WTC11 (cell line): ENCODE measurements around the gene STIM2. TPM values are rescaled to one million over a fixed set of nuclear protein-coding genes. Genes with fewer than 3 reads are reported as not detected.

Experiments used
- ATAC-seq: fragments of 200-7000 bp; cut with Tn5 transposase; 2 replicates; pipeline ENCODE4 v1.10.0; 2021; ENCODE audit warnings: mild to moderate bottlenecking, moderate library complexity
- CTCF ChIA-PET: fragments of 300-600 bp; sonication (Branson Sonifier 250); formaldehyde crosslinking; loops from one replicate; lab custom pipeline; 2021; ENCODE audit warnings: antibody characterized with exemption; lab: Charles Lee
- POLR2A ChIA-PET: fragments of 350-600 bp; sonication (Branson Sonifier 250); formaldehyde crosslinking; loops from one replicate; lab custom pipeline; 2021; ENCODE audit warnings: antibody characterized with exemption; lab: Charles Lee
- DNase-seq: peaks from one replicate; pipeline ENCODE4 v3.0.0; 2021; ENCODE audit warnings: low spot score
- H3K27ac Mint-ChIP-seq: 2 replicates; pipeline ENCODE4 v1.8.0; 2021; ENCODE audit warnings: mixed read lengths
- H3K27me3 Mint-ChIP-seq: 2 replicates; pipeline ENCODE4 v1.8.0; 2021; ENCODE audit warnings: low read depth, mild to moderate bottlenecking, moderate library complexity, mixed read lengths
- H3K36me3 Mint-ChIP-seq: 2 replicates; pipeline ENCODE4 v1.8.0; 2021; ENCODE audit warnings: mixed read lengths
- H3K4me1 Mint-ChIP-seq: 2 replicates; pipeline ENCODE4 v1.8.0; 2022; ENCODE audit warnings: mixed read lengths
- H3K4me3 Mint-ChIP-seq: 2 replicates; pipeline ENCODE4 v1.8.0; 2021; ENCODE audit warnings: mild to moderate bottlenecking, moderate library complexity, mixed read lengths
- H3K9me3 Mint-ChIP-seq: 2 replicates; pipeline ENCODE4 v1.8.0; 2021; ENCODE audit warnings: mixed read lengths
- CREB1 ChIP-seq: sonication (generic); formaldehyde crosslinking; IDR thresholded peaks from 2 replicates; pipeline ENCODE4 v1.8.0; 2023; ENCODE audit warnings: mild to moderate bottlenecking, missing genetic modification reagents
- ELF4 ChIP-seq: sonication (generic); formaldehyde crosslinking; IDR thresholded peaks from 2 replicates; pipeline ENCODE4 v1.8.1; 2022; ENCODE audit warnings: low read depth, mild to moderate bottlenecking, moderate library complexity, missing genetic modification reagents
- JUN ChIP-seq: sonication (generic); formaldehyde crosslinking; IDR thresholded peaks from 2 replicates; pipeline ENCODE4 v1.8.0; 2023; ENCODE audit warnings: mild to moderate bottlenecking, missing genetic modification reagents
- MXD4 ChIP-seq: fragments of 250-450 bp; sonication (Bioruptor Pico); IDR thresholded peaks from 2 replicates; pipeline ENCODE4 v1.8.0; 2021; ENCODE audit warnings: mild to moderate bottlenecking, moderate library complexity, borderline replicate concordance
- NR2C2 ChIP-seq: sonication (generic); formaldehyde crosslinking; IDR thresholded peaks from 2 replicates; pipeline ENCODE4 v1.8.0; 2022; ENCODE audit warnings: mild to moderate bottlenecking, missing genetic modification reagents
- RELA ChIP-seq: sonication (generic); formaldehyde crosslinking; IDR thresholded peaks from 2 replicates; pipeline ENCODE4 v1.8.1; 2022; ENCODE audit warnings: missing genetic modification reagents, mild to moderate bottlenecking, borderline replicate concordance
- SMAD4 ChIP-seq: sonication (generic); formaldehyde crosslinking; IDR thresholded peaks from 2 replicates; pipeline ENCODE4 v1.8.0; 2022; ENCODE audit warnings: mild to moderate bottlenecking, missing genetic modification reagents
- ZNF138 ChIP-seq: sonication (generic); formaldehyde crosslinking; conservative IDR thresholded peaks from 2 replicates; pipeline ENCODE4 v1.8.1; 2022; ENCODE audit warnings: mild to moderate bottlenecking, moderate library complexity, missing genetic modification reagents
- ZNF219 ChIP-seq: sonication (generic); formaldehyde crosslinking; IDR thresholded peaks from 2 replicates; pipeline ENCODE4 v1.8.0; 2023; ENCODE audit warnings: missing genetic modification reagents, mild to moderate bottlenecking, borderline replicate concordance
- total RNA-seq: library from RNA; stranded (reverse); gene quantifications from 3 replicates; pipeline ENCODE4 v1.2.3, GENCODE V29; 2021
- TF ChIP-seq, protein P1 (sequence below): sonication (generic); formaldehyde crosslinking; IDR thresholded peaks from 2 replicates; pipeline ENCODE4 v1.8.0; 2023; ENCODE audit warnings: missing genetic modification reagents, mild to moderate bottlenecking, borderline replicate concordance
- TF ChIP-seq, protein P2 (sequence below): sonication (generic); formaldehyde crosslinking; conservative IDR thresholded peaks from 2 replicates; pipeline ENCODE4 v1.8.1; 2023; ENCODE audit warnings: mild to moderate bottlenecking, low read depth, missing genetic modification reagents, moderate library complexity
- TF ChIP-seq, protein P3 (sequence below): sonication (generic); formaldehyde crosslinking; IDR thresholded peaks from 2 replicates; pipeline ENCODE4 v1.8.0; 2022; ENCODE audit warnings: mild to moderate bottlenecking, missing genetic modification reagents
- TF ChIP-seq, protein P4 (sequence below): fragments of 250-450 bp; sonication (Bioruptor Pico); IDR thresholded peaks from 2 replicates; pipeline ENCODE4 v1.9.0; 2021; ENCODE audit warnings: mild to moderate bottlenecking
- TF ChIP-seq, protein P5 (sequence below): sonication (generic); formaldehyde crosslinking; IDR thresholded peaks from 2 replicates; pipeline ENCODE4 v1.8.1; 2022; ENCODE audit warnings: low read depth, mild to moderate bottlenecking, moderate library complexity, missing genetic modification reagents, borderline replicate concordance
- TF ChIP-seq, protein P6 (sequence below): sonication (generic); formaldehyde crosslinking; IDR thresholded peaks from 2 replicates; pipeline ENCODE4 v1.8.1; 2023; ENCODE audit warnings: mild to moderate bottlenecking, missing genetic modification reagents, moderate library complexity

Gene STIM2
- total RNA-seq, 1 experiment from 2014 or later = 22.4 TPM

DNA sequence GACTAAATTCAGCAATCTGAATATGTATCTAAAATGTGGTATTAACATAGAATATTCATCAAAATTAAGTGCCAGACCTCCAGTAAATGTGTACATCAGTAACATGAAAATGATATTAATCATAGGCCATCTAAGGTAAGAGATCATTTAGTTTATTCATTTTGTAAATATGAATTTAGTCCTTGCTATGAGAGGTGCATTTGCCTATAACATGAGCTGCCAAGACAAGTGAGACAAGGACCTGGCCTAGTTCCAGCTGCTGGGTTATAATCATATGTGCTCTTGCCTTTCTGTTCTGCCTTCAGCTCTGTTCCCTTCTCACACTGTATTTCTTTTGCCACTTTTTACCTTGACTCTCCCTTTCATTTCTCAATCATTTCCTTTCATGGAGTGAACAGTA, 160.0 kb downstream of the STIM2 start:
- DNase-seq (no peak), ATAC-seq (no peak)
- H3K4me1 Mint-ChIP-seq = peaks cover 16% of the 10 kb centered on the region
- no peaks in the 10 kb centered on the region for H3K27me3 Mint-ChIP-seq
- H3K9me3 Mint-ChIP-seq = no peaks in the 10 kb centered on the region
- H3K4me3 Mint-ChIP-seq = no peak overlapping the region
- H3K36me3 Mint-ChIP-seq = peaks cover 5% of the 10 kb centered on the region; the same call in 1 of the 2 replicates
- CTCF ChIA-PET = no interaction called here
- TF ChIP-seq, protein P1, sequence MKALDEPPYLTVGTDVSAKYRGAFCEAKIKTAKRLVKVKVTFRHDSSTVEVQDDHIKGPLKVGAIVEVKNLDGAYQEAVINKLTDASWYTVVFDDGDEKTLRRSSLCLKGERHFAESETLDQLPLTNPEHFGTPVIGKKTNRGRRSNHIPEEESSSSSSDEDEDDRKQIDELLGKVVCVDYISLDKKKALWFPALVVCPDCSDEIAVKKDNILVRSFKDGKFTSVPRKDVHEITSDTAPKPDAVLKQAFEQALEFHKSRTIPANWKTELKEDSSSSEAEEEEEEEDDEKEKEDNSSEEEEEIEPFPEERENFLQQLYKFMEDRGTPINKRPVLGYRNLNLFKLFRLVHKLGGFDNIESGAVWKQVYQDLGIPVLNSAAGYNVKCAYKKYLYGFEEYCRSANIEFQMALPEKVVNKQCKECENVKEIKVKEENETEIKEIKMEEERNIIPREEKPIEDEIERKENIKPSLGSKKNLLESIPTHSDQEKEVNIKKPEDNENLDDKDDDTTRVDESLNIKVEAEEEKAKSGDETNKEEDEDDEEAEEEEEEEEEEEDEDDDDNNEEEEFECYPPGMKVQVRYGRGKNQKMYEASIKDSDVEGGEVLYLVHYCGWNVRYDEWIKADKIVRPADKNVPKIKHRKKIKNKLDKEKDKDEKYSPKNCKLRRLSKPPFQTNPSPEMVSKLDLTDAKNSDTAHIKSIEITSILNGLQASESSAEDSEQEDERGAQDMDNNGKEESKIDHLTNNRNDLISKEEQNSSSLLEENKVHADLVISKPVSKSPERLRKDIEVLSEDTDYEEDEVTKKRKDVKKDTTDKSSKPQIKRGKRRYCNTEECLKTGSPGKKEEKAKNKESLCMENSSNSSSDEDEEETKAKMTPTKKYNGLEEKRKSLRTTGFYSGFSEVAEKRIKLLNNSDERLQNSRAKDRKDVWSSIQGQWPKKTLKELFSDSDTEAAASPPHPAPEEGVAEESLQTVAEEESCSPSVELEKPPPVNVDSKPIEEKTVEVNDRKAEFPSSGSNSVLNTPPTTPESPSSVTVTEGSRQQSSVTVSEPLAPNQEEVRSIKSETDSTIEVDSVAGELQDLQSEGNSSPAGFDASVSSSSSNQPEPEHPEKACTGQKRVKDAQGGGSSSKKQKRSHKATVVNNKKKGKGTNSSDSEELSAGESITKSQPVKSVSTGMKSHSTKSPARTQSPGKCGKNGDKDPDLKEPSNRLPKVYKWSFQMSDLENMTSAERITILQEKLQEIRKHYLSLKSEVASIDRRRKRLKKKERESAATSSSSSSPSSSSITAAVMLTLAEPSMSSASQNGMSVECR = no peak
- TF ChIP-seq SMAD4 (CRISPR knock-in tag) = no peak
- TF ChIP-seq, protein P2, sequence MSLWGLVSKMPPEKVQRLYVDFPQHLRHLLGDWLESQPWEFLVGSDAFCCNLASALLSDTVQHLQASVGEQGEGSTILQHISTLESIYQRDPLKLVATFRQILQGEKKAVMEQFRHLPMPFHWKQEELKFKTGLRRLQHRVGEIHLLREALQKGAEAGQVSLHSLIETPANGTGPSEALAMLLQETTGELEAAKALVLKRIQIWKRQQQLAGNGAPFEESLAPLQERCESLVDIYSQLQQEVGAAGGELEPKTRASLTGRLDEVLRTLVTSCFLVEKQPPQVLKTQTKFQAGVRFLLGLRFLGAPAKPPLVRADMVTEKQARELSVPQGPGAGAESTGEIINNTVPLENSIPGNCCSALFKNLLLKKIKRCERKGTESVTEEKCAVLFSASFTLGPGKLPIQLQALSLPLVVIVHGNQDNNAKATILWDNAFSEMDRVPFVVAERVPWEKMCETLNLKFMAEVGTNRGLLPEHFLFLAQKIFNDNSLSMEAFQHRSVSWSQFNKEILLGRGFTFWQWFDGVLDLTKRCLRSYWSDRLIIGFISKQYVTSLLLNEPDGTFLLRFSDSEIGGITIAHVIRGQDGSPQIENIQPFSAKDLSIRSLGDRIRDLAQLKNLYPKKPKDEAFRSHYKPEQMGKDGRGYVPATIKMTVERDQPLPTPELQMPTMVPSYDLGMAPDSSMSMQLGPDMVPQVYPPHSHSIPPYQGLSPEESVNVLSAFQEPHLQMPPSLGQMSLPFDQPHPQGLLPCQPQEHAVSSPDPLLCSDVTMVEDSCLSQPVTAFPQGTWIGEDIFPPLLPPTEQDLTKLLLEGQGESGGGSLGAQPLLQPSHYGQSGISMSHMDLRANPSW (CRISPR knock-in tag) = no peak
- TF ChIP-seq RELA (CRISPR knock-in tag) = no peak
- TF ChIP-seq, protein P3, sequence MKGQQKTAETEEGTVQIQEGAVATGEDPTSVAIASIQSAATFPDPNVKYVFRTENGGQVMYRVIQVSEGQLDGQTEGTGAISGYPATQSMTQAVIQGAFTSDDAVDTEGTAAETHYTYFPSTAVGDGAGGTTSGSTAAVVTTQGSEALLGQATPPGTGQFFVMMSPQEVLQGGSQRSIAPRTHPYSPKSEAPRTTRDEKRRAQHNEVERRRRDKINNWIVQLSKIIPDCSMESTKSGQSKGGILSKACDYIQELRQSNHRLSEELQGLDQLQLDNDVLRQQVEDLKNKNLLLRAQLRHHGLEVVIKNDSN (CRISPR knock-in tag) = no peak
- TF ChIP-seq, protein P4, sequence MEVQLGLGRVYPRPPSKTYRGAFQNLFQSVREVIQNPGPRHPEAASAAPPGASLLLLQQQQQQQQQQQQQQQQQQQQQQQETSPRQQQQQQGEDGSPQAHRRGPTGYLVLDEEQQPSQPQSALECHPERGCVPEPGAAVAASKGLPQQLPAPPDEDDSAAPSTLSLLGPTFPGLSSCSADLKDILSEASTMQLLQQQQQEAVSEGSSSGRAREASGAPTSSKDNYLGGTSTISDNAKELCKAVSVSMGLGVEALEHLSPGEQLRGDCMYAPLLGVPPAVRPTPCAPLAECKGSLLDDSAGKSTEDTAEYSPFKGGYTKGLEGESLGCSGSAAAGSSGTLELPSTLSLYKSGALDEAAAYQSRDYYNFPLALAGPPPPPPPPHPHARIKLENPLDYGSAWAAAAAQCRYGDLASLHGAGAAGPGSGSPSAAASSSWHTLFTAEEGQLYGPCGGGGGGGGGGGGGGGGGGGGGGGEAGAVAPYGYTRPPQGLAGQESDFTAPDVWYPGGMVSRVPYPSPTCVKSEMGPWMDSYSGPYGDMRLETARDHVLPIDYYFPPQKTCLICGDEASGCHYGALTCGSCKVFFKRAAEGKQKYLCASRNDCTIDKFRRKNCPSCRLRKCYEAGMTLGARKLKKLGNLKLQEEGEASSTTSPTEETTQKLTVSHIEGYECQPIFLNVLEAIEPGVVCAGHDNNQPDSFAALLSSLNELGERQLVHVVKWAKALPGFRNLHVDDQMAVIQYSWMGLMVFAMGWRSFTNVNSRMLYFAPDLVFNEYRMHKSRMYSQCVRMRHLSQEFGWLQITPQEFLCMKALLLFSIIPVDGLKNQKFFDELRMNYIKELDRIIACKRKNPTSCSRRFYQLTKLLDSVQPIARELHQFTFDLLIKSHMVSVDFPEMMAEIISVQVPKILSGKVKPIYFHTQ (CRISPR knock-in tag) = no peak
- H3K27ac Mint-ChIP-seq = no peak overlapping the region
- POLR2A ChIA-PET = interaction anchor here (0.7 kb wide), 1 partner anchor 714 kb away, joined by 3 read pairs; no protein-coding TSS in a partner anchor

DNA sequence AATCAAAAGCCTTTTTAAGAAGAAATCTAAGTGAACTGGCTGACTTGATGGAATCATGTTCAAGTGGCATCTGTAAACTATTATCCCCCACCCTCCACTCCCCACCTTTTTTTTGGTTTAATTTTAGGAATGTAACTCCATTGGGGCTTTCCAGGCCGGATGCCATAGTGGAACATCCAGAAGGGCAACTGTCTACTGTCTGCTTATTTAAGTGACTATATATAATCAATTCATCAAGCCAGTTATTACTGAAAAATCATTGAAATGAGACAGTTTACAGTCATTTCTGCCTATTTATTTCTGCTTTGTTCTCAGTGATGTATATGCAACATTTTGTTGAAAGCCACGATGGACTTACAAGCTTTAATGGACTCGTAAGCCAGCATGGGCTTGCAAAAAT, 162.3 kb downstream of the STIM2 start:
- TF ChIP-seq ZNF138 (CRISPR knock-in tag) = no peak
- ATAC-seq (no peak), DNase-seq (no peak)
- no peak overlapping the region for H3K27ac Mint-ChIP-seq
- CTCF ChIA-PET = no interaction called here
- no peak overlapping the region for H3K4me3 Mint-ChIP-seq
- no peaks in the 10 kb centered on the region for H3K9me3 Mint-ChIP-seq
- H3K4me1 Mint-ChIP-seq = peaks cover 9% of the 10 kb centered on the region
- peaks cover 5% of the 10 kb centered on the region; the same call in 1 of the 2 replicates for H3K36me3 Mint-ChIP-seq
- H3K27me3 Mint-ChIP-seq = no peaks in the 10 kb centered on the region
- POLR2A ChIA-PET = no interaction called here

DNA sequence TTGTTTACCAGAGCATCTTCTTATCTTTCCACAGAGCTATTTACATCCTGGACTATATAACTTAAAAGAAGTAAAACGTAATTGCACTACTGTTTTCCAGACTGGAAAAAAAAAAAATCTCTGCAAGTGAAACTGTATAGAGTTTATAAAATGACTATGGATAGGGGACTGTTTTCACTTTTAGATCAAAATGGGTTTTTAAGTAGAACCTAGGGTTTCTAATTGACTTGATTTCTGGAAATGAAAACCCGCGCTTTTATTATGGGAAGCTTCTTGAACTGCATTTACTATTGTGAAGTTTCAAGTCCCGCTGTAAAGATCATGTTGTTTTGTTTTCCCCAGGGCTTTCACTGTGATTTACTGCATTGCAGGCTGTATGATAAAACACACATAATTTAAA, 162.7 kb downstream of the STIM2 start:
- ChIA-PET POLR2A (no interaction called here), CTCF (no interaction called here)
- H3K4me1 Mint-ChIP-seq = peaks cover 9% of the 10 kb centered on the region
- H3K9me3 Mint-ChIP-seq = no peaks in the 10 kb centered on the region
- DNase-seq (no peak), ATAC-seq (no peak)
- H3K4me3 Mint-ChIP-seq = no peak overlapping the region
- H3K27me3 Mint-ChIP-seq = no peaks in the 10 kb centered on the region
- peaks cover 3% of the 10 kb centered on the region; the same call in 1 of the 2 replicates for H3K36me3 Mint-ChIP-seq
- no peak overlapping the region for H3K27ac Mint-ChIP-seq
- TF ChIP-seq JUN (CRISPR knock-in tag) (no peak), MXD4 (CRISPR knock-in tag) (no peak), ZNF219 (CRISPR knock-in tag) (no peak), ELF4 (CRISPR knock-in tag) (no peak), NR2C2 (CRISPR knock-in tag) (no peak), CREB1 (no peak)
- TF ChIP-seq, protein P5, sequence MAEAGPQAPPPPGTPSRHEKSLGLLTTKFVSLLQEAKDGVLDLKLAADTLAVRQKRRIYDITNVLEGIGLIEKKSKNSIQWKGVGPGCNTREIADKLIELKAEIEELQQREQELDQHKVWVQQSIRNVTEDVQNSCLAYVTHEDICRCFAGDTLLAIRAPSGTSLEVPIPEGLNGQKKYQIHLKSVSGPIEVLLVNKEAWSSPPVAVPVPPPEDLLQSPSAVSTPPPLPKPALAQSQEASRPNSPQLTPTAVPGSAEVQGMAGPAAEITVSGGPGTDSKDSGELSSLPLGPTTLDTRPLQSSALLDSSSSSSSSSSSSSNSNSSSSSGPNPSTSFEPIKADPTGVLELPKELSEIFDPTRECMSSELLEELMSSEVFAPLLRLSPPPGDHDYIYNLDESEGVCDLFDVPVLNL = no peak
- TF ChIP-seq, protein P2 (CRISPR knock-in tag) = no peak
- TF ChIP-seq, protein P6, sequence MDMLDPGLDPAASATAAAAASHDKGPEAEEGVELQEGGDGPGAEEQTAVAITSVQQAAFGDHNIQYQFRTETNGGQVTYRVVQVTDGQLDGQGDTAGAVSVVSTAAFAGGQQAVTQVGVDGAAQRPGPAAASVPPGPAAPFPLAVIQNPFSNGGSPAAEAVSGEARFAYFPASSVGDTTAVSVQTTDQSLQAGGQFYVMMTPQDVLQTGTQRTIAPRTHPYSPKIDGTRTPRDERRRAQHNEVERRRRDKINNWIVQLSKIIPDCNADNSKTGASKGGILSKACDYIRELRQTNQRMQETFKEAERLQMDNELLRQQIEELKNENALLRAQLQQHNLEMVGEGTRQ (CRISPR knock-in tag) = no peak
